Activated CD4-positive, CD25-positive, alpha-beta regulatory T cell treated with anti-CD3 and anti-CD28 coated beads, Interleukin-2, amount 50 U/mL, for 24 hours (primary cell): Measurements from ENCODE around the gene NPEPL1.

ENCODE experiments used
- ATAC-seq, 2 donors: fragments of 150-1000 bp; cut with Tn5 transposase; one replicate each; pipeline ENCODE4 v1.10.0; 2021; ENCODE audit warnings: mild to moderate bottlenecking in 1 of 2, moderate library complexity in 1 of 2

NPEPL1 gene

GRCh38 chr20:58657986-58658385, 34.6 kb upstream of the NPEPL1 start:
- no peak for ATAC-seq

- ATAC-seq = no peak
Measured at GRCh38 chr20:58658760-58659159, 33.8 kb upstream of the NPEPL1 start.

- ATAC-seq = no peak
Measured at GRCh38 chr20:58659841-58660240, 32.8 kb upstream of the NPEPL1 start.

- ATAC-seq = peak; percentile 74 to 81
Measured at GRCh38 chr20:58660855-58661597, 31.6 kb upstream of the NPEPL1 start.

GRCh38 chr20:58661598-58662473, 30.8 kb upstream of the NPEPL1 start:
- peak; percentile 4 to 12 for ATAC-seq

- ATAC-seq = no peak
Measured at GRCh38 chr20:58664331-58664730, 28.3 kb upstream of the NPEPL1 start.

- no peak for ATAC-seq
Measured at GRCh38 chr20:58664883-58665282, 27.7 kb upstream of the NPEPL1 start.

- no peak for ATAC-seq
Measured at GRCh38 chr20:58665606-58666005, 27.0 kb upstream of the NPEPL1 start.

- ATAC-seq = no peak
Measured at GRCh38 chr20:58666702-58667101, 25.9 kb upstream of the NPEPL1 start.

- ATAC-seq = no peak
Measured at GRCh38 chr20:58667975-58668374, 24.6 kb upstream of the NPEPL1 start.

GRCh38 chr20:58668901-58669286, 23.7 kb upstream of the NPEPL1 start:
- ATAC-seq = no peak

GRCh38 chr20:58669287-58670006, 23.2 kb upstream of the NPEPL1 start:
- no peak for ATAC-seq

GRCh38 chr20:58670102-58670501, 22.5 kb upstream of the NPEPL1 start:
- no peak for ATAC-seq

GRCh38 chr20:58670659-58671058, 21.9 kb upstream of the NPEPL1 start:
- no peak for ATAC-seq

GRCh38 chr20:58673119-58673518, 19.5 kb upstream of the NPEPL1 start:
- ATAC-seq = no peak

GRCh38 chr20:58675146-58675584, 17.4 kb upstream of the NPEPL1 start:
- no peak for ATAC-seq

- no peak for ATAC-seq
Measured at GRCh38 chr20:58675641-58676040, 17.0 kb upstream of the NPEPL1 start.

GRCh38 chr20:58676161-58676560, 16.4 kb upstream of the NPEPL1 start:
- no peak for ATAC-seq

GRCh38 chr20:58677079-58677604, 15.5 kb upstream of the NPEPL1 start:
- ATAC-seq = no peak

GRCh38 chr20:58677808-58678207, 14.8 kb upstream of the NPEPL1 start:
- no peak for ATAC-seq

GRCh38 chr20:58678806-58679205, 13.8 kb upstream of the NPEPL1 start:
- ATAC-seq = no peak

GRCh38 chr20:58682656-58683531, 9.7 kb upstream of the NPEPL1 start:
- no peak for ATAC-seq
